GM12878 (cell line): ENCODE results near the gene ASB2.

Experiments used
- CTCF ChIP-seq, 3 experiments: IDR thresholded peaks in 2 of 3; conservative IDR thresholded peaks in 1 of 3; 2 replicates each; pipeline ENCODE4 v1.5.1; 2011; ENCODE audit warnings: low read depth in 3 of 3, low read length in 3 of 3, mild to moderate bottlenecking in 3 of 3, control low read depth in 2 of 3, moderate library complexity in 2 of 3, inconsistent platforms in 1 of 3, mixed read lengths in 1 of 3; ENCODE audit not compliant: control insufficient read depth in 2 of 3, insufficient read depth in 1 of 3; ENCODE audit errors: extremely low read depth in 1 of 3
- EZH2 ChIP-seq: IDR thresholded peaks from 2 replicates; pipeline ENCODE4 v1.6.1; 2012; ENCODE audit warnings: low read depth, mild to moderate bottlenecking, control low read depth, inconsistent platforms, low read length, borderline replicate concordance; ENCODE audit not compliant: control insufficient read depth
- REST ChIP-seq: IDR thresholded peaks from 2 replicates; pipeline ENCODE4 v1.6.1; 2012; ENCODE audit warnings: mild to moderate bottlenecking, low read depth, low read length
- SMC3 ChIP-seq: IDR thresholded peaks from 2 replicates; pipeline ENCODE4 v1.6.1; 2011; ENCODE audit warnings: low read length, improper control_type of control experiment, borderline replicate concordance

- TF ChIP-seq CTCF (IDR thresholded peaks at IDR 0.05 in 2 of 3, conservative IDR thresholded peaks at IDR 0.05 in 1 of 3; ENCODE audit: control insufficient read depth in 2 of 3, extremely low read depth in 1 of 3, insufficient read depth in 1 of 3, low read depth in 3 of 3, low read length in 3 of 3) (no peak), REST (no peak), SMC3 (no peak), EZH2 (no peak)
Observed at GRCh38 chr14:93957333-93957710, 19.0 kb downstream of the ASB2 start.
